ENCODE results near the gene AP1G2. TPM values are rescaled to one million over a fixed set of nuclear protein-coding genes. Genes with fewer than 3 reads are reported as not detected.

AP1G2 gene
- total RNA-seq, 1 donor from 2014 or later = 53.2 TPM

- no peak for DNase-seq (ENCODE audit: low read depth, low spot score)
- no peaks in the 10 kb centered on the region for H3K27me3 Mint-ChIP-seq (ENCODE audit: low read depth)
- H3K4me1 Mint-ChIP-seq = peaks cover 32% of the 10 kb centered on the region
- TF ChIP-seq CTCF (conservative IDR thresholded peaks at IDR 0.05) = no peak
- no peaks in the 10 kb centered on the region for H3K36me3 Mint-ChIP-seq (ENCODE audit: low read depth)
- no peak overlapping the region for H3K4me3 Mint-ChIP-seq
- no peak overlapping the region for H3K27ac Mint-ChIP-seq (ENCODE audit: unreplicated experiment)
- no peaks in the 10 kb centered on the region for H3K9me3 Mint-ChIP-seq
Observed at GRCh38 chr14:23533652-23534435, 33.7 kb downstream of the AP1G2 start.

- Mint-ChIP-seq H3K27me3 (ENCODE audit: low read depth) (no peaks in the 10 kb centered on the region), H3K36me3 (ENCODE audit: low read depth) (no peaks in the 10 kb centered on the region), H3K27ac (ENCODE audit: unreplicated experiment) (no peak overlapping the region), H3K4me3 (no peak overlapping the region), H3K4me1 (peaks cover 29% of the 10 kb centered on the region), H3K9me3 (no peaks in the 10 kb centered on the region)
- no peak for TF ChIP-seq CTCF (conservative IDR thresholded peaks at IDR 0.05)
- no peak for DNase-seq (ENCODE audit: low read depth, low spot score)
Observed at GRCh38 chr14:23532658-23533057, 34.9 kb downstream of the AP1G2 start.

GRCh38 chr14:23531391-23531790, 36.2 kb downstream of the AP1G2 start:
- H3K9me3 Mint-ChIP-seq = no peaks in the 10 kb centered on the region
- no peak overlapping the region for H3K27ac Mint-ChIP-seq (ENCODE audit: unreplicated experiment)
- no peak for TF ChIP-seq CTCF (conservative IDR thresholded peaks at IDR 0.05)
- no peaks in the 10 kb centered on the region for H3K36me3 Mint-ChIP-seq (ENCODE audit: low read depth)
- no peak for DNase-seq (ENCODE audit: low read depth, low spot score)
- no peak overlapping the region for H3K4me3 Mint-ChIP-seq
- peaks cover 29% of the 10 kb centered on the region for H3K4me1 Mint-ChIP-seq
- no peaks in the 10 kb centered on the region for H3K27me3 Mint-ChIP-seq (ENCODE audit: low read depth)

GRCh38 chr14:23530375-23531055, 37.1 kb downstream of the AP1G2 start:
- no peak for DNase-seq (ENCODE audit: low read depth, low spot score)
- Mint-ChIP-seq H3K4me3 (no peak overlapping the region), H3K36me3 (ENCODE audit: low read depth) (no peaks in the 10 kb centered on the region), H3K27me3 (ENCODE audit: low read depth) (no peaks in the 10 kb centered on the region), H3K4me1 (peaks cover 29% of the 10 kb centered on the region), H3K27ac (ENCODE audit: unreplicated experiment) (peak overlapping the region; percentile 69), H3K9me3 (no peaks in the 10 kb centered on the region)
- TF ChIP-seq CTCF (conservative IDR thresholded peaks at IDR 0.05) = no peak

GRCh38 chr14:23529016-23529415, 38.6 kb downstream of the AP1G2 start:
- Mint-ChIP-seq H3K27me3 (ENCODE audit: low read depth) (no peaks in the 10 kb centered on the region), H3K4me3 (no peak overlapping the region), H3K4me1 (peaks cover 29% of the 10 kb centered on the region), H3K9me3 (no peaks in the 10 kb centered on the region), H3K27ac (ENCODE audit: unreplicated experiment) (peak overlapping the region; percentile 69), H3K36me3 (ENCODE audit: low read depth) (no peaks in the 10 kb centered on the region)
- no peak for DNase-seq (ENCODE audit: low read depth, low spot score)
- no peak for TF ChIP-seq CTCF (conservative IDR thresholded peaks at IDR 0.05)

Data from neural crest cell (in vitro differentiated cells).